GM23338 (cell line): ENCODE data around the gene GNG7. TPM values are rescaled to one million over a fixed set of nuclear protein-coding genes. Genes with fewer than 3 reads are reported as not detected.
A peak's percentile ranks its signal among the peaks of the same experiment; 100 is the strongest.
"Not testable (repeated sequence)": the region's sequence is repeated elsewhere in the genome, so short reads cannot be mapped to it uniquely, and the experiment has no call there.

Experiments used
- ATAC-seq: fragments of 200-7000 bp; cut with Tn5 transposase; 3 replicates; pipeline ENCODE4 v1.9.1; 2020
- DNase-seq: peaks from one replicate; pipeline ENCODE4 v3.0.0-alpha.2; 2015; ENCODE audit warnings: low spot score
- H2AFZ ChIP-seq: fragments of 200-600 bp; sonication (generic); 2 replicates; pipeline ENCODE4 v1.8.0; 2016; ENCODE audit warnings: antibody characterized with exemption, mild to moderate bottlenecking, moderate library complexity
- H3F3A ChIP-seq: fragments of 200-600 bp; sonication (generic); replicated peaks from 2 replicates; pipeline ENCODE4 v1.8.0; 2017; ENCODE audit warnings: antibody characterized with exemption, mixed run types, low read depth
- H3K27ac ChIP-seq: fragments of 200-600 bp; sonication (generic); 2 replicates; pipeline ENCODE4 v1.6.1; 2016; ENCODE audit warnings: low read depth
- H3K27me3 ChIP-seq: fragments of 200-600 bp; sonication (generic); 2 replicates; pipeline ENCODE4 v1.8.0; 2016; ENCODE audit warnings: mild to moderate bottlenecking, mixed run types, moderate library complexity; ENCODE audit not compliant: insufficient read depth
- H3K36me3 ChIP-seq: fragments of 200-600 bp; sonication (generic); 2 replicates; pipeline ENCODE4 v1.8.0; 2016; ENCODE audit warnings: mild to moderate bottlenecking; ENCODE audit not compliant: insufficient read depth
- H3K4me1 ChIP-seq: fragments of 200-600 bp; sonication (generic); 2 replicates; pipeline ENCODE4 v1.8.0; 2016; ENCODE audit warnings: mild to moderate bottlenecking, moderate library complexity; ENCODE audit not compliant: insufficient read depth
- H3K4me2 ChIP-seq: fragments of 200-600 bp; sonication (generic); 2 replicates; pipeline ENCODE4 v1.7.1; 2017; ENCODE audit warnings: mixed run types
- H3K4me3 ChIP-seq: fragments of 200-600 bp; sonication (generic); 2 replicates; pipeline ENCODE4 v1.6.1; 2016; ENCODE audit warnings: mixed run types
- H3K79me2 ChIP-seq: fragments of 200-600 bp; sonication (generic); replicated peaks from 2 replicates; pipeline ENCODE4 v1.8.0; 2017; ENCODE audit warnings: mild to moderate bottlenecking; ENCODE audit not compliant: insufficient read depth
- H3K9me2 ChIP-seq: fragments of 200-600 bp; sonication (generic); 2 replicates; pipeline ENCODE4 v1.8.0; 2017; ENCODE audit not compliant: insufficient read depth
- H4K20me1 ChIP-seq: fragments of 200-600 bp; sonication (generic); replicated peaks from 2 replicates; pipeline ENCODE4 v1.8.0; 2017; ENCODE audit warnings: mild to moderate bottlenecking; ENCODE audit not compliant: insufficient read depth
- H3K27ac Mint-ChIP-seq: 2 replicates; pipeline ENCODE4 v1.8.0; 2020; ENCODE audit warnings: inconsistent platforms, mild to moderate bottlenecking, moderate library complexity, mixed read lengths
- H3K27me3 Mint-ChIP-seq: 3 replicates; pipeline ENCODE4 v1.8.0; 2022; ENCODE audit warnings: low read depth, mild to moderate bottlenecking, moderate library complexity, mixed read lengths, inconsistent platforms; ENCODE audit not compliant: insufficient read depth, poor library complexity
- H3K36me3 Mint-ChIP-seq: 3 replicates; pipeline ENCODE4 v1.8.0; 2021; ENCODE audit warnings: low read depth, mild to moderate bottlenecking, inconsistent platforms, moderate library complexity, mixed read lengths
- H3K4me1 Mint-ChIP-seq: 3 replicates; pipeline ENCODE4 v1.8.0; 2020; ENCODE audit warnings: mild to moderate bottlenecking, inconsistent platforms, mixed read lengths
- H3K4me3 Mint-ChIP-seq: 3 replicates; pipeline ENCODE4 v1.8.0; 2021; ENCODE audit warnings: moderate library complexity, mild to moderate bottlenecking, inconsistent platforms, mixed read lengths
- H3K9me3 Mint-ChIP-seq: 3 replicates; pipeline ENCODE4 v1.8.0; 2020; ENCODE audit warnings: moderate library complexity, mild to moderate bottlenecking, inconsistent platforms, mixed read lengths
- CREB1 ChIP-seq: fragments of 250-450 bp; sonication (Bioruptor Pico); IDR thresholded peaks from 2 replicates; pipeline ENCODE4 v1.5.0; 2020; ENCODE audit warnings: low read depth, mild to moderate bottlenecking, moderate library complexity
- EZH2 ChIP-seq: fragments of 200-600 bp; sonication (generic); IDR thresholded peaks from one replicate; pipeline ENCODE4 v1.8.0; 2017; ENCODE audit warnings: antibody characterized with exemption, mild to moderate bottlenecking, low read depth; ENCODE audit not compliant: unreplicated experiment
- EZH2phosphoT487 ChIP-seq: fragments of 200-600 bp; sonication (generic); IDR thresholded peaks from one replicate; pipeline ENCODE4 v1.8.1; 2018; ENCODE audit warnings: antibody characterized with exemption; ENCODE audit not compliant: unreplicated experiment
- NANOG ChIP-seq: IDR thresholded peaks from 2 replicates; pipeline ENCODE4 v1.6.1; 2016; ENCODE audit warnings: antibody characterized with exemption, borderline replicate concordance
- POLR2AphosphoS5 ChIP-seq: IDR thresholded peaks from 2 replicates; pipeline ENCODE4 v1.6.1; 2016; ENCODE audit warnings: antibody characterized with exemption, low read depth
- REST ChIP-seq: IDR thresholded peaks from one replicate; pipeline ENCODE4 v1.6.1; 2018; ENCODE audit warnings: antibody characterized with exemption; ENCODE audit not compliant: unreplicated experiment
- ZNF114 ChIP-seq: fragments of 250-450 bp; sonication (Bioruptor Pico); IDR thresholded peaks from 2 replicates; pipeline ENCODE4 v1.5.0; 2020; ENCODE audit warnings: mild to moderate bottlenecking, moderate library complexity
- ZNF462 ChIP-seq: fragments of 250-450 bp; sonication (Bioruptor Pico); IDR thresholded peaks from 2 replicates; pipeline ENCODE4 v1.5.0; 2020; ENCODE audit warnings: mild to moderate bottlenecking, moderate library complexity
- polyA plus RNA-seq: library from polyadenylated mRNA; unstranded; fragments of >200 nt; fragmentation: Nextera tagmentation; extraction: Ambion mirVana; gene quantifications from 2 replicates; pipeline ENCODE4 v1.2.1, GENCODE V29; 2016
- total RNA-seq: library from RNA; depleted of rRNA; stranded (reverse); fragments of >200 nt; shearing (Covaris generic); gene quantifications from 2 replicates; pipeline ENCODE4 v1.2.3, GENCODE V29; 2014

GNG7 gene
- total and polyA plus RNA-seq, 2 experiments from 2014 or later = 5.1 to 5.4 TPM

- H4K20me1 ChIP-seq, H3K36me3 ChIP-seq, H3K27ac ChIP-seq, H3K36me3 Mint-ChIP-seq, H3K4me1 ChIP-seq, H3F3A ChIP-seq, H3K4me3 ChIP-seq, H3K9me2 ChIP-seq, H3K4me1 Mint-ChIP-seq, H3K79me2 ChIP-seq, H3K27ac Mint-ChIP-seq, DNase-seq, H3K4me2 ChIP-seq, H2AFZ ChIP-seq, ATAC-seq, H3K27me3 ChIP-seq, H3K4me3 Mint-ChIP-seq, H3K9me3 Mint-ChIP-seq: not testable (repeated sequence)
- H3K27me3 Mint-ChIP-seq = peaks cover 11% of the 10 kb centered on the region
Observed at GRCh38 chr19:2518856-2519255, 183.6 kb downstream of the GNG7 start.

GRCh38 chr19:2517881-2518601 is 184.5 kb downstream of the GNG7 start:
- H3K4me2 ChIP-seq = no peak overlapping the region
- no peaks in the 10 kb centered on the region for H3K9me2 ChIP-seq
- Mint-ChIP-seq H3K27me3 (peaks cover 10% of the 10 kb centered on the region), H3K36me3 (no peaks in the 10 kb centered on the region), H3K27ac (peak overlapping the region; percentile 59; the same call in 1 of the 2 replicates), H3K4me3 (no peak overlapping the region), H3K9me3 (no peaks in the 10 kb centered on the region; the same call in 2 of the 3 replicates), H3K4me1 (peaks cover 5% of the 10 kb centered on the region; the same call in 2 of the 3 replicates)
- H3K27me3 ChIP-seq = no peaks in the 10 kb centered on the region
- no peaks in the 10 kb centered on the region for H3F3A ChIP-seq
- DNase-seq (no peak), ATAC-seq (peak; percentile 60)
- H3K4me1 ChIP-seq = no peaks in the 10 kb centered on the region
- TF ChIP-seq POLR2AphosphoS5 (no peak), ZNF462 (CRISPR knock-in tag) (no peak), ZNF114 (CRISPR knock-in tag) (no peak), EZH2 (no peak), NANOG (no peak), REST (no peak), CREB1 (CRISPR knock-in tag) (no peak), EZH2phosphoT487 (no peak)
- H3K36me3 ChIP-seq = no peaks in the 10 kb centered on the region
- no peak overlapping the region for H2AFZ ChIP-seq
- H3K4me3 ChIP-seq = no peak overlapping the region
- H3K27ac ChIP-seq = no peak overlapping the region
- no peaks in the 10 kb centered on the region for H3K79me2 ChIP-seq
- no peaks in the 10 kb centered on the region for H4K20me1 ChIP-seq
